Epithelial cell of esophagus (primary cell): Measurements from ENCODE around the gene GATB.

Experiments
- DNase-seq: peaks from one replicate; pipeline ENCODE4 v3.0.0; 2010; ENCODE audit warnings: low read depth
- H3K4me3 ChIP-seq: 2 replicates; pipeline ENCODE4 v1.5.1; 2011; ENCODE audit warnings: mild to moderate bottlenecking, low read length, control low read depth
- TF ChIP-seq, protein P1 (sequence below): IDR thresholded peaks from 2 replicates; pipeline ENCODE4 v1.5.1; 2011; ENCODE audit warnings: low read depth, mild to moderate bottlenecking, low read length, control low read depth, inconsistent platforms; ENCODE audit not compliant: insufficient read depth; ENCODE audit errors: missing control alignments

The GATB gene

DNA sequence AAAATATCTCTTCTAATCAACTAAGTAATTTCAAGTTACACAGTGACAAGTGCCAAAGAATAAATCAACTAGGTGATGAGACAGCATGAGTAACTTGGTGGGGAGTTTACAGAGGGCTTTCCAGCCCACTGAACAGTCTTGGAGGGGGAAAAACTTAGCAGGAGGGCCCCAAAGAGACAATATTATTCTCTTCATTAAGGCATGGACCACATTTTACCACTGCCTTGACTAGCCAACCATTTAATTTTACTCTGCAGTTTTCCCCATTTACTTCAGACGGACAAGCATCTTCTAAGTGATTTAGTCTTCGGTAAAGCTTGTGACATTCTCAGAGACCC is 25.3 kb upstream of the GATB start:
- DNase-seq, result no peak
- H3K4me3 ChIP-seq, result no peak overlapping the region
- TF ChIP-seq, protein P1, sequence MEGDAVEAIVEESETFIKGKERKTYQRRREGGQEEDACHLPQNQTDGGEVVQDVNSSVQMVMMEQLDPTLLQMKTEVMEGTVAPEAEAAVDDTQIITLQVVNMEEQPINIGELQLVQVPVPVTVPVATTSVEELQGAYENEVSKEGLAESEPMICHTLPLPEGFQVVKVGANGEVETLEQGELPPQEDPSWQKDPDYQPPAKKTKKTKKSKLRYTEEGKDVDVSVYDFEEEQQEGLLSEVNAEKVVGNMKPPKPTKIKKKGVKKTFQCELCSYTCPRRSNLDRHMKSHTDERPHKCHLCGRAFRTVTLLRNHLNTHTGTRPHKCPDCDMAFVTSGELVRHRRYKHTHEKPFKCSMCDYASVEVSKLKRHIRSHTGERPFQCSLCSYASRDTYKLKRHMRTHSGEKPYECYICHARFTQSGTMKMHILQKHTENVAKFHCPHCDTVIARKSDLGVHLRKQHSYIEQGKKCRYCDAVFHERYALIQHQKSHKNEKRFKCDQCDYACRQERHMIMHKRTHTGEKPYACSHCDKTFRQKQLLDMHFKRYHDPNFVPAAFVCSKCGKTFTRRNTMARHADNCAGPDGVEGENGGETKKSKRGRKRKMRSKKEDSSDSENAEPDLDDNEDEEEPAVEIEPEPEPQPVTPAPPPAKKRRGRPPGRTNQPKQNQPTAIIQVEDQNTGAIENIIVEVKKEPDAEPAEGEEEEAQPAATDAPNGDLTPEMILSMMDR, result no peak

DNA sequence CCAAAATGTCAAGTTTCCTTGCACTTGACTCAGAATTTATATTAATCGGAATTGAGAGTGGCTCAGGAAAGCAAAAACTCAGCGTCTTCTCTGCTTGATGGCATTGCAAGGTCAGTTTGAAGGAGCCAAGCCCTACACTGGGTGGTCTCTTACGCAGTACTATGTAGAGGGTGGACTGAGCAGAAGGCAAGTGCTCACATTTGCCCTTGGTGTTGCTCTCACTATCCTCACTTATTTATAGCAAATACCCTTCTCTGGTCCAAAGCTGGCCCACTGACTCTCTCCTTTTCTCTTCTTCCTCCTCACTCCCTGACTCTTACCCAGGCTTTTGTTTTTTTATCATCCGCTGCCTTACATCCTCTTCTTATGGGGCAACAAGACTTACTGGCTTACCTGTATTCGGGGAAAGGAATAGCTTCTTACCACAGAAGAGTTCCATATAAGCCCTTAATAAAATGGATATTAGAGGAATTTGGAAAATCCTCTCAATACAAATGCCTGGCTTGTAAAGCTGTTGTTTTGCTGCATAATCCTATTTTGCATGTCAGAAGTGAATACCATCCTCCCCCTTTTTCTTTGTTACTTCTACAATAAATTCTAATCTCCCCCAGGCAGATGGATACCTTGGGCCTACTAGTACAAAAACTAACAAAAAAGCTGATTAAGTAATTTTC is 24.8 kb upstream of the GATB start:
- no peak for DNase-seq
- TF ChIP-seq, protein P1, result no peak
- H3K4me3 ChIP-seq, result no peak overlapping the region

DNA sequence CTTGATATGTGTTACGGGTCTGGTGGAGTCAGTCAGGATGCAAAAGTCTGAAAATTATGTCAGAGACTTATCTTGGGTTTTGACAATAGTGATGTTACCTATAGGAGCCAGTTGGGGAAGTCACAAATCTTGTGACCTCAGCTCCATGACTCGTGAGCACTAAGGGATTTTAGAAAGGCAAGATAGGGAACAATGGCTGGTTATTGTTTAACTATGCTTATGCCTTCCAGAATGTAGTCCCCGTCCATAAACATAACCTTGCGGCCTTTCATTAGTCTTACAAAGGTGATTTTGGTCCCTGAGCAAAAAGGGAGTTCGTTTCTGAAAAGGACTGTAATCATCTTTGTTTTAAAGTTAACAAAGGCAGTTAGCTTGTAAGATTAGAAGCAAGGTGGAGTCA is 23.9 kb upstream of the GATB start:
- no peak overlapping the region for H3K4me3 ChIP-seq
- no peak for DNase-seq
- TF ChIP-seq, protein P1, result no peak

DNA sequence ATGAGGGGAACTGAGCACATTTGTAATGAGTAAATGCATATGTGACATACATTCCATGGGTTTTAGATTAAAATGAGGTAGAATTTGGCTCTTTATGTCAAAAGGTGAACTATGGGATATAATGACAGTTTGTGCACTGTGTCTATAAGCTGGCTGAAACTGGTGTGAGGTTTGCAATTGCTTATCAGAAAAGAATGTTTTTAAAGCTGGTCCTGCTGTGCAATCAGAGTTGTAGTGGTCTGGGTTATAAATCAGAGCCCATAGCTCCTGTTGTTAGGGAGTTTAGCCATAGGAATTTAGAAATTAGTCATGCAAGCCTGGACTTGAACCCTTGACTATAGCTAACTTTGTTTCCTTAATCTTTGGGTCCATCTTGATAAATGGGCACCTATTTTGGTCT is 23.1 kb upstream of the GATB start:
- no peak for DNase-seq
- TF ChIP-seq, protein P1, result no peak
- no peak overlapping the region for H3K4me3 ChIP-seq

DNA sequence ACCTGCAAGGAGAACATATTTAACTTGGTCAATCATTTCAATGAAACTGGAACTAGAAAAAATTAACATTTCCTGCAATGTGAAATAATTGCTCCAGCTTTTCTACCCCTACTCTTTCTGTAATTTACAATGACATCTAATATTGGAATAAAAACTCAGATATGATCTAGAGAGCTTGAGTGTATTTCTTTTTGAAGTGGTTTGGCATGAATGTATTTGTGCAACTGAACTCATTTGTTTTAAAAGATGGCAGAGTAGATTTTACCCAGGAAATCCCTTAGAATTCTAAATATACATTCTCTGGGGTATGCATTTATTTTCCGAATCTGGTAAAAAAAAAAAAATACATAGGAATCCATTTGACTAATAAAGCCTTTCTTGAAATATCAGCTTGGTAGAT is 21.5 kb upstream of the GATB start:
- H3K4me3 ChIP-seq, result no peak overlapping the region
- DNase-seq, result no peak
- TF ChIP-seq, protein P1, result no peak

DNA sequence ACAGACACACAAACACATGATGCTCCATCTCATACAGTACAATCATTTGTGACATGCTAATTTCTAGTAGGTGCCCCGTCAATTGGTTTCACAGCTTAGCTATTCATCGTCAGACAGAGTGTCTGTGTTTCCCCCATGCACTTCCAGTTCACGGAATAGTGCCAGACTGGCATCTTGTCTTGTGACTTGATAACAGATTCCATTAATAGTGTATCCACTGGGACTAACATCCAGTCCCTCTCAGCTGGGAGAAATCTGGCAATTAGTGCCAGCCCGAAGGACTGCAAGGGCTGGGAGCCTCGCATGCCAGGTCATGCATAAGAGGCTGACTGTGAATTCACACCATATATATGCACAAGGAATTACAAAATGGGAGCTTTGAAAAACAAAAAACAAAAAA is 20.2 kb upstream of the GATB start:
- H3K4me3 ChIP-seq, result no peak overlapping the region
- no peak for DNase-seq
- TF ChIP-seq, protein P1, result no peak

DNA sequence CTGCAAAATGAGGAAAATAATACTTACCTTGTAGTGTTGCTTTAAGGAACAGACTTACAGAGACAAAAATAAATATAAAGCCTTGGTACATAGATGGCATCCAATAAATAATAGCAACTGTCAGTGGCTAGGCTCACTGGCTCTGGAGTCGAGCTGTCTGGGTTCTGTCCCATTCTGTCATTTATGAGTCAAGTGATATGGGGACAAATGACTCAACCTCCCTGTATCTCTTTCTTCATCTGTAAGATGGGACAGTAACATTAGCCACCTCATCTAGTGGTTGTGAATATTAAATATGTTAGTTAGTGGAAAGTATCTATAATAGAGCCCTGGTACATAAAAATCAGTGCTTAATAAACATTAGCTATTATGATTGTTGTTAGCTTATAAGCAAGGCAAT is 16.7 kb upstream of the GATB start:
- TF ChIP-seq, protein P1, result no peak
- DNase-seq, result no peak
- no peak overlapping the region for H3K4me3 ChIP-seq
